Measurements from ENCODE around the gene C9.
"Not testable (repeated sequence)": the region's sequence is repeated elsewhere in the genome, so short reads cannot be mapped to it uniquely, and the experiment has no call there.

The C9 gene

GRCh38 chr5:39405083-39405843 is 41.0 kb upstream of the C9 start:
- TF ChIP-seq, protein P1, sequence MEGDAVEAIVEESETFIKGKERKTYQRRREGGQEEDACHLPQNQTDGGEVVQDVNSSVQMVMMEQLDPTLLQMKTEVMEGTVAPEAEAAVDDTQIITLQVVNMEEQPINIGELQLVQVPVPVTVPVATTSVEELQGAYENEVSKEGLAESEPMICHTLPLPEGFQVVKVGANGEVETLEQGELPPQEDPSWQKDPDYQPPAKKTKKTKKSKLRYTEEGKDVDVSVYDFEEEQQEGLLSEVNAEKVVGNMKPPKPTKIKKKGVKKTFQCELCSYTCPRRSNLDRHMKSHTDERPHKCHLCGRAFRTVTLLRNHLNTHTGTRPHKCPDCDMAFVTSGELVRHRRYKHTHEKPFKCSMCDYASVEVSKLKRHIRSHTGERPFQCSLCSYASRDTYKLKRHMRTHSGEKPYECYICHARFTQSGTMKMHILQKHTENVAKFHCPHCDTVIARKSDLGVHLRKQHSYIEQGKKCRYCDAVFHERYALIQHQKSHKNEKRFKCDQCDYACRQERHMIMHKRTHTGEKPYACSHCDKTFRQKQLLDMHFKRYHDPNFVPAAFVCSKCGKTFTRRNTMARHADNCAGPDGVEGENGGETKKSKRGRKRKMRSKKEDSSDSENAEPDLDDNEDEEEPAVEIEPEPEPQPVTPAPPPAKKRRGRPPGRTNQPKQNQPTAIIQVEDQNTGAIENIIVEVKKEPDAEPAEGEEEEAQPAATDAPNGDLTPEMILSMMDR (IDR thresholded peaks at IDR 0.05; ENCODE audit: insufficient read depth, low read depth, low read length, missing control alignments) = no peak
- H3K4me3 ChIP-seq (ENCODE audit: low read depth, low read length) = no peak overlapping the region
- no peak for DNase-seq (ENCODE audit: low read depth)

DNA sequence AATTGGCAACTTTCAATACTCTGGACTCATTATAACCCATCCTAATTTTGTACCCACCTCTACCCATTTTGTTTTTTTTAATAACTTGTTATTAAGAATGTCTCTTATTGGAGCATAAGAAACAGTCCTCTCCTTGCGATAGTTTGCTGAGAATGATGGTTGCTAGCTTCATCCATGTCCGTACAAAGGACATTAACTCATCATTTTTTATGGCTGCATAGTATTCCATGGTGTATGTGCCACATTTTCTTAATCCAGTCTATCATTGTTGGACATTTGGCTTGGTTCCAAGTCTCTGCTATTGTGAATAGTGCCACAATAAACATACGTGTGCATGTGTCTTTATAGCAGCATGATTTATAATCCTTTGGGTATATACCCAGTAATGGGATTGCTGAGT is 39.5 kb upstream of the C9 start:
- not testable (repeated sequence) for H3K4me3 ChIP-seq (ENCODE audit: low read depth, low read length); DNase-seq (ENCODE audit: low read depth)

- H3K4me3 ChIP-seq (ENCODE audit: low read depth, low read length); DNase-seq (ENCODE audit: low read depth): not testable (repeated sequence)
Measured at GRCh38 chr5:39402140-39402539, 37.8 kb upstream of the C9 start.

DNA sequence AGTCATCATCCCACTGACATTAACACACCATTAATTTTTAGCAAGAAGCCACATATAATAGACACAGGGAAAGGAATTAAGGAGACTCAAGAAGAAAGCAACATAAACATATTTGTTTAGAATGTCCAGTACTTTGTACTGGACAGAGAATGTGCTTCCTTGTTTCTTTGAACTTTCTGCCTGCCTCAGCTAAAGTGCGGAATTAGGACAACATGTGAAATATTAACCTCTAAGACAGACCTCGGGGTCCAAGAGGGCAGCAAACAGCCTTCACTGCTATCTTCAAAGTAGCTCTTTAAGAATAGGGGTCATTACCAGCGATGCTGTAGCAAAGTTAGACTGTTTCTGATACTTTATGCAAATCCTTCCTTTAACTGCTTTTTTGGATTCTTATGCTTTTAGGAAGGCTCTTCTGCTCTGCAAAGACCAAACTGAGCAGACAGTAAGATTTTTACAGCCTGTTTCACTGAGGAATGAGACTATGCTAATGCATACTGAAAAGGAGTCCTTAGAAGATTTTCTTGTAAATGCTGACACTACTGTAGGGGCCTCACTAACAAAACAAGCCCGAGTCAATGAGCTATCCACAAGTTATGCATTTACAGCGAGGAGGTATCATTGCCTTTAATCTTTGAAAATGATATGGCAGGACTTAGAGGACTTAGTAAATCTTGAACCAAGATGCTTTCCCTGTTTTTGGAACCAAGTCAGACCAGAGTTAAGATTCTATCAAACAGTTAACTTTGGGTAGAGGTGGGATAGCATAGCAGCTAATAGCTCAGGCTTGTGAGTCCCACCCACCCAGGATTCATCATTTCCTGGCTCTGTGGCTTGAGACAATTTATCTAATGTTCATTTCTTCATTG is 36.7 kb upstream of the C9 start:
- no peak overlapping the region for H3K4me3 ChIP-seq (ENCODE audit: low read depth, low read length)
- TF ChIP-seq, protein P1 (IDR thresholded peaks at IDR 0.05; ENCODE audit: insufficient read depth, low read depth, low read length, missing control alignments) = no peak
- no peak for DNase-seq (ENCODE audit: low read depth)

GRCh38 chr5:39399135-39400036 is 35.1 kb upstream of the C9 start:
- H3K4me3 ChIP-seq (ENCODE audit: low read depth, low read length) = no peak overlapping the region
- no peak for DNase-seq (ENCODE audit: low read depth)
- TF ChIP-seq, protein P1 (IDR thresholded peaks at IDR 0.05; ENCODE audit: insufficient read depth, low read depth, low read length, missing control alignments) = no peak

- TF ChIP-seq, protein P1 (IDR thresholded peaks at IDR 0.05; ENCODE audit: insufficient read depth, low read depth, low read length, missing control alignments) = no peak
- no peak for DNase-seq (ENCODE audit: low read depth)
- no peak overlapping the region for H3K4me3 ChIP-seq (ENCODE audit: low read depth, low read length)
Measured at GRCh38 chr5:39396843-39397242, 32.5 kb upstream of the C9 start.

- H3K4me3 ChIP-seq (ENCODE audit: low read depth, low read length) = no peak overlapping the region
- TF ChIP-seq, protein P1 (IDR thresholded peaks at IDR 0.05; ENCODE audit: insufficient read depth, low read depth, low read length, missing control alignments) = no peak
- no peak for DNase-seq (ENCODE audit: low read depth)
Measured at GRCh38 chr5:39395521-39395920, 31.2 kb upstream of the C9 start.

Measured in GM12865 (cell line).